ENCODE data around the gene NIPAL4. TPM values are rescaled to one million over a fixed set of nuclear protein-coding genes. Genes with fewer than 3 reads are reported as not detected.

The NIPAL4 gene
- total RNA-seq, 1 experiment from 2014 or later, result not detected

- TF ChIP-seq CTCF (conservative IDR thresholded peaks at IDR 0.05; ENCODE audit: low read depth, low read length) (no peak), EZH2 (IDR thresholded peaks at IDR 0.05; ENCODE audit: borderline replicate concordance, low read depth, low read length, poor library complexity, severe bottlenecking) (no peak)
- ChIA-PET POLR2A (ENCODE audit: low non-redundant PET) (no interaction called here), CTCF (no interaction called here)
- H3K4me1 ChIP-seq (ENCODE audit: insufficient read depth, low read length, poor library complexity, severe bottlenecking), result no peaks in the 10 kb centered on the region
- intact Hi-C loops (cut with micrococcal nuclease; ENCODE audit: unreplicated experiment), result no loop called here
- no peak overlapping the region for H3K4me3 ChIP-seq (ENCODE audit: low read depth, low read length, poor library complexity, severe bottlenecking)
- no peak for DNase-seq (ENCODE audit: low spot score)
- BruUV-seq (replicated peaks), result no TSS peak
- H3K27me3 ChIP-seq (replicated peaks; ENCODE audit: insufficient read depth, low read depth, low read length, poor library complexity), result no peaks in the 10 kb centered on the region
- no peak overlapping the region for H3K27ac ChIP-seq (ENCODE audit: low read depth, low read length, poor library complexity, severe bottlenecking)
- H3K9me3 ChIP-seq (ENCODE audit: low read depth, low read length, poor library complexity, severe bottlenecking), result no peaks in the 10 kb centered on the region
- H3K36me3 ChIP-seq (ENCODE audit: insufficient read depth, low read length, poor library complexity, severe bottlenecking), result no peaks in the 10 kb centered on the region
Observed at GRCh38 chr5:157444224-157444623, 15.8 kb upstream of the NIPAL4 start.

- Histone ChIP-seq H3K9me3 (ENCODE audit: low read depth, low read length, poor library complexity, severe bottlenecking) (no peaks in the 10 kb centered on the region), H3K4me3 (ENCODE audit: low read depth, low read length, poor library complexity, severe bottlenecking) (no peak overlapping the region), H3K27ac (ENCODE audit: low read depth, low read length, poor library complexity, severe bottlenecking) (no peak overlapping the region), H3K36me3 (ENCODE audit: insufficient read depth, low read length, poor library complexity, severe bottlenecking) (no peaks in the 10 kb centered on the region), H3K27me3 (replicated peaks; ENCODE audit: insufficient read depth, low read depth, low read length, poor library complexity) (no peaks in the 10 kb centered on the region), H3K4me1 (ENCODE audit: insufficient read depth, low read length, poor library complexity, severe bottlenecking) (no peaks in the 10 kb centered on the region)
- POLR2A ChIA-PET (ENCODE audit: low non-redundant PET), result no interaction called here
- TF ChIP-seq EZH2 (IDR thresholded peaks at IDR 0.05; ENCODE audit: borderline replicate concordance, low read depth, low read length, poor library complexity, severe bottlenecking) (no peak), CTCF (conservative IDR thresholded peaks at IDR 0.05; ENCODE audit: low read depth, low read length) (no peak)
- intact Hi-C loops (cut with micrococcal nuclease; ENCODE audit: unreplicated experiment), result no loop called here
- BruUV-seq (replicated peaks), result no TSS peak
- DNase-seq (ENCODE audit: low spot score), result no peak
- CTCF ChIA-PET, result no interaction called here
Observed at GRCh38 chr5:157445745-157446411, 14.1 kb upstream of the NIPAL4 start.

GRCh38 chr5:157446412-157446935 is 13.5 kb upstream of the NIPAL4 start:
- Histone ChIP-seq H3K27me3 (replicated peaks; ENCODE audit: insufficient read depth, low read depth, low read length, poor library complexity) (no peaks in the 10 kb centered on the region), H3K4me3 (ENCODE audit: low read depth, low read length, poor library complexity, severe bottlenecking) (no peak overlapping the region), H3K27ac (ENCODE audit: low read depth, low read length, poor library complexity, severe bottlenecking) (no peak overlapping the region), H3K9me3 (ENCODE audit: low read depth, low read length, poor library complexity, severe bottlenecking) (no peaks in the 10 kb centered on the region), H3K36me3 (ENCODE audit: insufficient read depth, low read length, poor library complexity, severe bottlenecking) (no peaks in the 10 kb centered on the region), H3K4me1 (ENCODE audit: insufficient read depth, low read length, poor library complexity, severe bottlenecking) (no peaks in the 10 kb centered on the region)
- TF ChIP-seq EZH2 (IDR thresholded peaks at IDR 0.05; ENCODE audit: borderline replicate concordance, low read depth, low read length, poor library complexity, severe bottlenecking) (no peak), CTCF (conservative IDR thresholded peaks at IDR 0.05; ENCODE audit: low read depth, low read length) (no peak)
- ChIA-PET POLR2A (ENCODE audit: low non-redundant PET) (no interaction called here), CTCF (no interaction called here)
- intact Hi-C loops (cut with micrococcal nuclease; ENCODE audit: unreplicated experiment), result no loop called here
- DNase-seq (ENCODE audit: low spot score), result no peak
- no TSS peak for BruUV-seq (replicated peaks)

Data from A673 (cell line).